ENCODE results near the gene TMEM117. TPM values are rescaled to one million over a fixed set of nuclear protein-coding genes. Genes with fewer than 3 reads are reported as not detected.

The TMEM117 gene
- total RNA-seq, 4 donors from 2014 or later: 13.9 to 34.1 (median 29.1) TPM

DNA sequence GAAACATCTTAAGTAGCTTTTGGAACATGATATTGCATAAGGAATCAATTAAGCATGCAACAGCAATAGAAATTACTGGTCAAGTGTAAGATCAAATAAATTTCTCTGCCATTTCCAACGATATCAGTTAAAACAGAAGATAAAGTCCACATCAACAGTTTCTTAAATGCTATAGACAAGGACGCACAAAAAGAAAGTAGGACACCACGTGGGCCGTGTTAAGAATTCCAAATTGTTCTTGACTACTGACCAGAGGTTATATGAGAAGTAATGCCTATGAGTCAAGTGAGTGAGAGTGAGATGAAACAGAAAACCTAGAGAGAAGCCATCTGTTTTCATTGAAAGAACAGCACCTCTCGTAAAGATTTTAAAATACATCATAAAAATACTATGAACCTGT is 318.2 kb downstream of the TMEM117 start:
- 76% methylated on average over 5 of the region's 5 CpGs for WGBS
- no peaks in the 10 kb centered on the region for H3K4me1 ChIP-seq
- H3K27me3 ChIP-seq: no peaks in the 10 kb centered on the region
- DNase-seq (ENCODE audit: low spot score in 2 of 2): no peak
- H3K4me3 ChIP-seq: no peak overlapping the region
- H3K9me3 ChIP-seq: no peaks in the 10 kb centered on the region
- no peak overlapping the region for H3K27ac ChIP-seq
- TF ChIP-seq EP300 (IDR thresholded peaks at IDR 0.05) (no peak), POLR2AphosphoS5 (IDR thresholded peaks at IDR 0.05) (no peak)
- no peaks in the 10 kb centered on the region for H3K36me3 ChIP-seq

DNA sequence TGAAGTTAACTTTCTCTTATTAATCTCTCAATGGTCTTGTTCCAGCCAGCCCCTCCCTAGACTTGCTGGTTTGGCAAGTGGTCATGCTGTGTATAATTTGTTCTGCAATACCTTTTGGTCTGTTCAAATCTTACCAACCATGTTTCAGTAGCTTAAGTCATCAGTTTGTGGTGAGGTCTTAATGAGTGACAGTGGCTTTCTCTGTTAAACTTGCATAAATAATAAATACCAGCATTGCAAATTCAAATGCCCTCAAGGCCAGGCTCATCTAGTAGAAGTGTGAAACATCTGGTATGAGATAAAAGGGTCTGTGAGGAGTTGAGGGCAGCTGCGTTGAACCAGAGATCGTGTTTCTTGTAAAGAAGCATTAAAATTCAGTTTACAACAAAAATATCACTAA is 319.5 kb downstream of the TMEM117 start:
- Histone ChIP-seq H3K27ac (no peak overlapping the region), H3K9me3 (no peaks in the 10 kb centered on the region), H3K36me3 (no peaks in the 10 kb centered on the region), H3K4me3 (no peak overlapping the region), H3K27me3 (no peaks in the 10 kb centered on the region), H3K4me1 (no peaks in the 10 kb centered on the region)
- TF ChIP-seq, protein P1, sequence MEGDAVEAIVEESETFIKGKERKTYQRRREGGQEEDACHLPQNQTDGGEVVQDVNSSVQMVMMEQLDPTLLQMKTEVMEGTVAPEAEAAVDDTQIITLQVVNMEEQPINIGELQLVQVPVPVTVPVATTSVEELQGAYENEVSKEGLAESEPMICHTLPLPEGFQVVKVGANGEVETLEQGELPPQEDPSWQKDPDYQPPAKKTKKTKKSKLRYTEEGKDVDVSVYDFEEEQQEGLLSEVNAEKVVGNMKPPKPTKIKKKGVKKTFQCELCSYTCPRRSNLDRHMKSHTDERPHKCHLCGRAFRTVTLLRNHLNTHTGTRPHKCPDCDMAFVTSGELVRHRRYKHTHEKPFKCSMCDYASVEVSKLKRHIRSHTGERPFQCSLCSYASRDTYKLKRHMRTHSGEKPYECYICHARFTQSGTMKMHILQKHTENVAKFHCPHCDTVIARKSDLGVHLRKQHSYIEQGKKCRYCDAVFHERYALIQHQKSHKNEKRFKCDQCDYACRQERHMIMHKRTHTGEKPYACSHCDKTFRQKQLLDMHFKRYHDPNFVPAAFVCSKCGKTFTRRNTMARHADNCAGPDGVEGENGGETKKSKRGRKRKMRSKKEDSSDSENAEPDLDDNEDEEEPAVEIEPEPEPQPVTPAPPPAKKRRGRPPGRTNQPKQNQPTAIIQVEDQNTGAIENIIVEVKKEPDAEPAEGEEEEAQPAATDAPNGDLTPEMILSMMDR (IDR thresholded peaks at IDR 0.05): no peak
- TF ChIP-seq EP300 (IDR thresholded peaks at IDR 0.05) (no peak), POLR2A (IDR thresholded peaks at IDR 0.05) (no peak), POLR2AphosphoS5 (IDR thresholded peaks at IDR 0.05) (no peak)
- no peak for DNase-seq (ENCODE audit: low spot score in 2 of 2)
- WGBS: 62% methylated on average over 2 of the region's 2 CpGs

DNA sequence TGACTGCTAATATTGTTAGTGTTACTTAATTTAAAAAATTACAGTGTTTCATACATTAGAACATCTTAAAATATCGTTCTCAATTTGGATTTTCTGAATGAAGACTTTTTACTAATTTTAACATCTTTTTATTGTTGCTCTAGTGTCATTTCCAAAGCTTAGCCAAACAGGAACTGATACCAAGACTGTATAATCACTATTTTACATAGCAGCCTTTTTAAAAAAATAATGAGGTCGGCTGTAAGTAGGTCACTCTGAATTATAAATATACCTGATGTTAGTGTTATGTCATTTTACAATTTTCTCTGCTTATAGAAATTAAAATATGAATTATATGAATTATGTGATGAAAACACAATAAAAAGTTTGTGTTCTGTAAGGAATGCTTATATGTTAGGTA is 321.5 kb downstream of the TMEM117 start:
- no peaks in the 10 kb centered on the region for H3K36me3 ChIP-seq
- no peak overlapping the region for H3K27ac ChIP-seq
- H3K27me3 ChIP-seq: no peaks in the 10 kb centered on the region
- H3K9me3 ChIP-seq: no peaks in the 10 kb centered on the region
- no peaks in the 10 kb centered on the region for H3K4me1 ChIP-seq
- DNase-seq (ENCODE audit: low spot score in 2 of 2): no peak
- TF ChIP-seq POLR2AphosphoS5 (IDR thresholded peaks at IDR 0.05): no peak
- 71% methylated on average over 2 of the region's 2 CpGs for WGBS
- no peak overlapping the region for H3K4me3 ChIP-seq

DNA sequence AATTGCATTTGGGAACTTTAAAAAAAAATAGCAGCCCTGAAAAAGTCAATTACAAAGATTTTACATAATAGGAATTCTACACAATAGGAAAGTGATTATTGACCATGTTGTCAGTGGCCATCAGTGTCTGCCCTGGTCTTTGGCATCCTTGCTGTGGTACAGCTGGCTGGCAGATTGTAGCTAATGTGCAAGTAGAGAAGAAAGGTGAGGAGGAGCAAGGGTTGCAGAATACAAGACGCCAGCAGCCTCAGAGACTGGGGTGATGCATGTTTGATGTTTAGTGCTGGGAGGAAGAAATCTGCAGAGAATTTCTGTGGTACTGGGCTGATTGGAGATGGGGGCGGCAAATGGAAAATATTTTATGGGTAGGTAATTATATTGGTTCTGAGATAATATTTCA is 322.9 kb downstream of the TMEM117 start:
- WGBS: 83% methylated on average over 2 of the region's 2 CpGs
- H3K27me3 ChIP-seq: no peaks in the 10 kb centered on the region

DNA sequence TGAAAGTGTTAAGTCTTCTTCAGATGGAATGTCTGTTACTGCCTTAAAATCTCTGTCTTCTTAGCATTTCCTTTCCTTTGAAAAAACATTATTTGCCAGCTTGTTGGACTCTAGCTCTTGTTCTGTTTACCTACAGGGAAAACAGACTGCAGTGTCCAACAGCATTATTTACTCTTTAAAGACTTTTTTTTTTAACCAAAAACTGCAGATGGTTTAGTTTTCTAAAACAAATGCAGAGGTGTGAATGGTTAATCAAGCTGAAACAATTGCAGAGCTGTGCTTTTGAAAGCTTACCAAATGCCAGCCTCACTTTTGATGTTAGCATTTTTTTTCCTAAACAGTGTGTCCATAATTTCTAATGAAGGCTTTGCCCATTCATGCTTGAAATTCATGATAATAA is 323.3 kb downstream of the TMEM117 start:
- TF ChIP-seq POLR2A (IDR thresholded peaks at IDR 0.05) (no peak), EP300 (IDR thresholded peaks at IDR 0.05) (no peak), POLR2AphosphoS5 (IDR thresholded peaks at IDR 0.05) (no peak)
- TF ChIP-seq, protein P1 (IDR thresholded peaks at IDR 0.05): no peak
- Histone ChIP-seq H3K4me1 (no peaks in the 10 kb centered on the region), H3K36me3 (no peaks in the 10 kb centered on the region), H3K9me3 (no peaks in the 10 kb centered on the region), H3K27me3 (no peaks in the 10 kb centered on the region), H3K4me3 (no peak overlapping the region), H3K27ac (no peak overlapping the region)
- DNase-seq (ENCODE audit: low spot score in 2 of 2): no peak

More for the DNA sequence above, 322.9 kb downstream of the TMEM117 start:
- TF ChIP-seq, protein P1 (IDR thresholded peaks at IDR 0.05): no peak
- TF ChIP-seq POLR2A (IDR thresholded peaks at IDR 0.05) (no peak), POLR2AphosphoS5 (IDR thresholded peaks at IDR 0.05) (no peak), EP300 (IDR thresholded peaks at IDR 0.05) (no peak)
- no peak overlapping the region for H3K4me3 ChIP-seq
- DNase-seq (ENCODE audit: low spot score in 2 of 2): no peak
- H3K36me3 ChIP-seq: no peaks in the 10 kb centered on the region
- H3K27ac ChIP-seq: no peak overlapping the region
- H3K9me3 ChIP-seq: no peaks in the 10 kb centered on the region
- no peaks in the 10 kb centered on the region for H3K4me1 ChIP-seq

DNA sequence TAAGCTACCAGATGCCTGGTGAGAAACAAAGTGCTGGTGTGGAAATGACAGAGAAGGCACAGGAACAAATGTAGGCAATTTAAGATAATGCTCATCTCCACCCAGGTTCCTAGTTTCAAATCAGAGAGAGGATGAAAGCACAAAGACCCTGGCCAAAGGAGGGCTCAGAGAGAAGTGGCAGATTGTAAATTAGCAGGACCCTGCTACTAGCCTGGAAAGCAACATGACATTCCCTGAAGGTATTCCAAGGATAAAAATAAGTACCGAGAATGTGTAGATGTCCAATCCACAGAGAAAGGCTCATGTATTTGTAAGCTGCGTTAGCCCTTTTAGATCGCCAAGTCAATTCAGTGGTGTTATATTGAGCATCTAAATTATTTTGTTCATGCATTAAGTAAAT is 324.0 kb downstream of the TMEM117 start:
- Histone ChIP-seq H3K4me3 (no peak overlapping the region), H3K9me3 (no peaks in the 10 kb centered on the region), H3K36me3 (no peaks in the 10 kb centered on the region), H3K4me1 (no peaks in the 10 kb centered on the region), H3K27ac (no peak overlapping the region), H3K27me3 (no peaks in the 10 kb centered on the region)
- TF ChIP-seq POLR2AphosphoS5 (IDR thresholded peaks at IDR 0.05): no peak
- TF ChIP-seq EP300 (IDR thresholded peaks at IDR 0.05): no peak
- no peak for TF ChIP-seq POLR2A (IDR thresholded peaks at IDR 0.05)
- TF ChIP-seq, protein P1 (IDR thresholded peaks at IDR 0.05): no peak
- no peak for DNase-seq (ENCODE audit: low spot score in 2 of 2)
- 97% methylated on average over 3 of the region's 3 CpGs for WGBS
